GM12875 (cell line): Measurements from ENCODE around the gene SOX10.

Source experiments
- H3K4me3 ChIP-seq: one replicate; pipeline ENCODE4 v1.5.1; 2011; ENCODE audit warnings: low read depth, low read length, control low read depth
- CTCF ChIP-seq: IDR thresholded peaks from 2 replicates; pipeline ENCODE4 v1.5.1; 2011; ENCODE audit warnings: low read depth, mild to moderate bottlenecking, control low read depth, inconsistent platforms, low read length, moderate library complexity, borderline replicate concordance; ENCODE audit not compliant: insufficient read depth

Gene SOX10

GRCh38 chr22:37930952-37931440 is 53.4 kb downstream of the SOX10 start:
- TF ChIP-seq CTCF, result no peak
- H3K4me3 ChIP-seq, result no peak overlapping the region

GRCh38 chr22:37930270-37930951 is 53.9 kb downstream of the SOX10 start:
- no peak overlapping the region for H3K4me3 ChIP-seq
- TF ChIP-seq CTCF, result peak; percentile 41; the same call in 1 of the 2 replicates

- TF ChIP-seq CTCF, result no peak
- H3K4me3 ChIP-seq, result no peak overlapping the region
These were observed 55.0 kb downstream of the SOX10 start for GRCh38 chr22:37929390-37929789.

GRCh38 chr22:37927637-37927936 is 56.8 kb downstream of the SOX10 start:
- TF ChIP-seq CTCF, result no peak
- H3K4me3 ChIP-seq, result no peak overlapping the region

- no peak overlapping the region for H3K4me3 ChIP-seq
These were observed 57.4 kb downstream of the SOX10 start for GRCh38 chr22:37926771-37927636.

GRCh38 chr22:37926358-37926757 is 58.0 kb downstream of the SOX10 start:
- H3K4me3 ChIP-seq, result no peak overlapping the region
- no peak for TF ChIP-seq CTCF

More at GRCh38 chr22:37926771-37927636, 57.4 kb downstream of the SOX10 start:
- no peak for TF ChIP-seq CTCF
